Peyer's patch (tissue), 4 donors: ENCODE measurements around the gene FOXO1.

Source experiments
- CTCF ChIP-seq, 6 experiments: fragments of 450-650 bp in 4 of 6; fragments of 200-600 bp in 2 of 6; sonication (generic) in 1 of 6; IDR thresholded peaks; one replicate each; pipeline ENCODE4 v1.5.1; 2017 to 2019; ENCODE audit warnings: antibody characterized with exemption in 6 of 6, mild to moderate bottlenecking in 3 of 6, moderate library complexity in 1 of 6
- POLR2A ChIP-seq, 2 donors: fragments of 450-650 bp; IDR thresholded peaks; one replicate each; pipeline ENCODE4 v1.5.1; 2017; ENCODE audit warnings: antibody characterized with exemption in 2 of 2, mild to moderate bottlenecking in 2 of 2, moderate library complexity in 2 of 2

GRCh38 chr13:40519637-40520036, 146.8 kb downstream of the FOXO1 start:
- TF ChIP-seq POLR2A (IDR thresholded peaks at IDR 0.05) (no peak), CTCF (IDR thresholded peaks at IDR 0.05) (no peak)
